ENCODE measurements around the gene BARX2.

The BARX2 gene

GRCh38 chr11:129434641-129435498, 59.2 kb downstream of the BARX2 start:
- H3K4me3 ChIP-seq (replicated peaks in 1 of 2; ENCODE audit: low read depth in 2 of 2, low read length in 2 of 2) = no peak overlapping the region
- no peak for DNase-seq (ENCODE audit: low read depth in 2 of 2)
- no peak for TF ChIP-seq CTCF (IDR thresholded peaks at IDR 0.05; ENCODE audit: low read depth, low read length)

- no peak overlapping the region for H3K4me3 ChIP-seq (replicated peaks in 1 of 2; ENCODE audit: low read depth in 2 of 2, low read length in 2 of 2)
- DNase-seq (ENCODE audit: low read depth in 2 of 2) = no peak
- no peak for TF ChIP-seq CTCF (IDR thresholded peaks at IDR 0.05; ENCODE audit: low read depth, low read length)
Observed at GRCh38 chr11:129435499-129436245, 60.0 kb downstream of the BARX2 start.

GRCh38 chr11:129436573-129436972, 60.9 kb downstream of the BARX2 start:
- no peak for DNase-seq (ENCODE audit: low read depth in 2 of 2)

GRCh38 chr11:129440028-129440713, 64.5 kb downstream of the BARX2 start:
- DNase-seq (ENCODE audit: low read depth in 2 of 2) = peak in 1 of 2 donors; percentile 0
- no peak for TF ChIP-seq CTCF (IDR thresholded peaks at IDR 0.05; ENCODE audit: low read depth, low read length)
- H3K4me3 ChIP-seq (replicated peaks in 1 of 2; ENCODE audit: low read depth in 2 of 2, low read length in 2 of 2) = no peak overlapping the region

More at GRCh38 chr11:129436573-129436972, 60.9 kb downstream of the BARX2 start:
- TF ChIP-seq CTCF (IDR thresholded peaks at IDR 0.05; ENCODE audit: low read depth, low read length) = no peak
- no peak overlapping the region for H3K4me3 ChIP-seq (replicated peaks in 1 of 2; ENCODE audit: low read depth in 2 of 2, low read length in 2 of 2)

GRCh38 chr11:129442171-129442570, 66.5 kb downstream of the BARX2 start:
- no peak overlapping the region for H3K4me3 ChIP-seq (replicated peaks in 1 of 2; ENCODE audit: low read depth in 2 of 2, low read length in 2 of 2)
- no peak for TF ChIP-seq CTCF (IDR thresholded peaks at IDR 0.05; ENCODE audit: low read depth, low read length)
- DNase-seq (ENCODE audit: low read depth in 2 of 2) = no peak

GRCh38 chr11:129443276-129443675, 67.6 kb downstream of the BARX2 start:
- H3K4me3 ChIP-seq (replicated peaks in 1 of 2; ENCODE audit: low read depth in 2 of 2, low read length in 2 of 2) = no peak overlapping the region
- no peak for TF ChIP-seq CTCF (IDR thresholded peaks at IDR 0.05; ENCODE audit: low read depth, low read length)
- DNase-seq (ENCODE audit: low read depth in 2 of 2) = no peak
